HG02884 (cell line): ENCODE results near the gene COX11.

ENCODE experiments used
- ATAC-seq: cut with Tn5 transposase; IDR thresholded peaks from one replicate; pipeline ENCODE4 v1.9.1; 2021; ENCODE audit warnings: mild to moderate bottlenecking, moderate library complexity; ENCODE audit not compliant: unreplicated experiment

COX11 gene

GRCh38 chr17:54968262-54968987, at the start of gene COX11, which contains the start of gene STXBP4:
Gene COX11, minus strand, starts transcription at chr17:54968654. Its CDS starts 8 bp downstream, at chr17:54968646.
Gene STXBP4, plus strand, starts transcription at chr17:54968765. Its CDS starts 17,455 bp downstream, at chr17:54986220.
- peak; percentile 92 for ATAC-seq

- peak; percentile 68 for ATAC-seq
Observed at GRCh38 chr17:55005520-55005919, 37.1 kb upstream of the COX11 start.

DNA sequence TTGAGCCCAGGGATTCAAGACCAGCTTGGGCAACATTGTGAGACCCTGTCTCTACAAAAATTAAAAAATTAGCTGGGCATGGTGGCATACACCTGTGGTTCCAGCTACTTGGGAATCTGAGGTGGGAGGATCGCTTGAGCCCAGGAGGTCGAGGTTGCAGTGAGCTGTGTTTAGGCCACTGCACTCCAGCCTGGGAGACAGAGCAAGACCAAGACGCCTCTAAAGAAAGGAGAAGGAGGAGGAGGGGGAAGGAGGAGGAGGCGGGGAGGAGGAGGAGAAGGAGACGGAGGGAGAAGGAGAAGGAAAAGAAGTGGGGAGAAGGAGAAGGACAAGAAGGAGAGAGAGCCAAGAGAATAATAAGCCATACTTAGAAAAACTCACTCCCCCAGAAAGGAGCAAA, 36.0 kb upstream of the COX11 start:
- no peak for ATAC-seq

GRCh38 chr17:55002458-55002857, 34.0 kb upstream of the COX11 start:
- no peak for ATAC-seq

GRCh38 chr17:54996441-54996840, 28.0 kb upstream of the COX11 start:
- no peak for ATAC-seq

- ATAC-seq = no peak
Observed at GRCh38 chr17:54992797-54993639, 24.6 kb upstream of the COX11 start.

DNA sequence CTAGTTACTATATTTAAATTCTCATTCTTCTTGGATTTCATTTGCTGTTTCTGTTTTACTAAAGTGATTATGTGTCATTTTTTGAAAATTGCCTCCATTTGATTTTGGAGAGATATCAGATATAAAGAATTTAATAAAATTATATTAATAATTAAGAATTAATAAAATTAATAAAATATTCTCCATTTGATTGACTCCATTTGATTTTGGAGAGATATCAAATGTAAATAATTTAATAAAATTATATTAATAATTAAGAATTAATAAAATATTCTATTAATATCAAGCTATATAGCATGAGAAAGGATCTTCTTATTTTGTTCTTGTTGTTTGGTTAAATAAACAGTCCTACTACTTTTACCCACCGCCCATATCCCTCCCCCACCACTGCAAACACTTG, 23.1 kb upstream of the COX11 start:
- no peak for ATAC-seq

DNA sequence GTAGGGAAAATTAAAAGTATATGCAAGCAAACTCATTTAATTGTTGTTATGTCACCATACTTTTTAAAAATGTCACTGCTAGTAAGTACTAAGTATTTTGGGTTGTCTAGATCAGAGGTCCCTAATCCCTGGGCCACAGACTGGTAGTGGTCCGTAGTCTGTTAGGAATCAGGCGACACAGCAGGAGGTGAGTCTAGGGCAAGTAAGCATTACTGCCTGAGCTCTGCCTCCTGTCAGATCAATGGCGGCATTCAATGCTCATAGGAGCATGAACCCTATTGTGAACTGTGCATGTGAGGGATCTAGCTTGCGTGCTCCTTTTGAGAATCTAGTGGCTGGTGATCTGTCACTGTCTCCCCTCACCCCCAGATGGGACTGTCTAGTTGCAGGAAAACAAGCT, 21.7 kb upstream of the COX11 start:
- no peak for ATAC-seq

GRCh38 chr17:54985476-54985875, 17.0 kb upstream of the COX11 start:
- ATAC-seq = no peak

- peak; percentile 73 for ATAC-seq
Observed at GRCh38 chr17:54983260-54983659, 14.8 kb upstream of the COX11 start.

GRCh38 chr17:54982399-54982798, 13.9 kb upstream of the COX11 start:
- ATAC-seq = no peak

DNA sequence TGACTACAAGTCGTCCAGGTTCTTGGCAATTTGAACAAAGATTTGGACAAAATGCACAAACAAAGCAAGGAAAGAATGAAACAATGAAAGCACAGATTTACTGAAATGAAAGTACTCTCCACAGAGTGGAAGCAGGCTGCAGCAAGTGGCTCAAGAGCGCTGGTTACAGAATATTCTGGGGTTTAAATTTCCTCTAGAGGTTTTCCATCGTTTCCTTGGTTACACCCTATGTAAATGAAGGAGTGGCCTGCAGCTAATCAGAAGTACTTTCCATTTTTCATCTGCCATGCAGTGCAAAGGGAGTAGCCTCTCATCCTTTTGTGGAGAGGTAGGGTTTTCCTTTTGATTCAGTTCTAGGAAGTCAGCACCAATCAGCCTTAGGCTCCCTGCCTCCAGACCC, 11.9 kb upstream of the COX11 start:
- no peak for ATAC-seq

GRCh38 chr17:54979657-54980056, 11.2 kb upstream of the COX11 start:
- ATAC-seq = no peak

- no peak for ATAC-seq
Observed at GRCh38 chr17:54977744-54978143, 9.3 kb upstream of the COX11 start.

GRCh38 chr17:54976316-54976715, 7.9 kb upstream of the COX11 start:
- ATAC-seq = no peak

DNA sequence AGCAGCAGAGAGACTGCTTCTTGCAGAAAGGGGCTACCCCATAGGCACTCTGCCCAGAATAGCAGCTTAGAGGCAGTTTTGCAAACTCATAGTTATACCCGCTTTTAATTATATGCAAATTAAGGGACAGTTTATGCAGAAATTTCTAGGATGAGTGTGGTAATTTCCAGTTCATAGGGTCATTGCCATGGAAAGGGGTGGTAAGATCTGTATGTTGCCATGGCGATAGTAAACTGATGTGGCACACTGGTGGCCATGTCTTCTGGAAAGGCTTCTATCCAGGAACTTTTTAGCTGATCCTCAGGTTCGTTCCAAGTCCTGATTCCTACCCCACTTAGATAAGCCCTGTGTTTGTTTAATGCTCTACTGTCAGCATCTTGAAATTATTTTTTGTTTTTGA, 6.3 kb upstream of the COX11 start:
- no peak for ATAC-seq

GRCh38 chr17:54972406-54973138, 4.1 kb upstream of the COX11 start:
- no peak for ATAC-seq

DNA sequence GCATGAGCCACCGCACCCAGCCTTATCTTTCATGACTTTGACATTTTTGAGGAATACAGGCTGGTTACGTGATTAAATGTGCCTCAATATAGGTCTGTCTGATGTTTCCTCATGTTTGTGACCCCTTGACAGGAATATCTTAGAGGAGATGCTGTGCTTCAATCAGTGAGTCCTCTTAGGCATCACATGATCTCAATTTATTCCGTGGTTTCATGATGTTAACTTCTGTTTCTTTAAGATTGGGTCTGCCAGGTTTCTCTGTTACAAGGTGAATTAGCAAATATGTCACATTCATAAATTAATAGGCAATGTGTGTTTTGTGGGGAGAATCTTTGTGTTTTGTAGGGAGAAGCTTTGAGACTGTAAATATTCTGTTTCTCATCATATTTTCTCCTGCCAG, 3.4 kb upstream of the COX11 start:
- no peak for ATAC-seq

DNA sequence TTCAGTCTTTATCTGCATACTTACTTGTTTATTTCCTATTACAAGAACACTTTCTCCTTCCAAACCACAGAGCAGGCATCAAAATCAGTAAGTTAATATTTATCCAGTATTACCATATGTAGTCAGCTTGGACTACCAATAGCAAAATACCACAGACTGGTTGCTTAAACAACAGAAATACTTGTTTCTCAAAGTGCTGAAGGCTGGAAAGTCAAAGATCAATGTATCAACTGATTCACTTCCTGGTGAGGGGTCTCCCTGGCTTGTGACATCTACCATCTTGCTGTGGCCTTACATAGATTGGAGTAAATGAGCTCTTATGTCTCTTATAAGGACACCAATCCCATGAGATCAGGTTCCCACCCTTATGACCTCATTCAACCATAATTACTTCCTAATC, 2.7 kb upstream of the COX11 start:
- no peak for ATAC-seq

GRCh38 chr17:54969658-54970572, 1.5 kb upstream of the COX11 start:
- ATAC-seq = no peak

DNA sequence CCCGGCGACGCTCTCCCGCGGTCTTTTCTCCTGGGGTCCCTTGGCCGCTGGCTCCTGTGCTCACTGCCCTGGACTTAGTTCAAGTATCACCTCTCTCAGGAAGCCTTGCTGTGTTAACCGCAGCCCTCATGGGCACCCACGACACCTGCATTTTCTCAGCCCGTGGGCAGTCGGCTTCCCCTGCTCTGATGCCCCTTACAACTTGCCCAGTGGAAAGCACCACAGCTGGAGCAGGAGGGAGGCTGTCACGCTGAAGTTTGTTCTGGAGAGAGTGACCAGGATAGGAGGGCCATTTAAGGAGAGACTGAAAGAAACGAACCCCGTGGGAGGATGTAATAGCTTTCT, 506 bp upstream of the COX11 start:
- peak; percentile 27 for ATAC-seq
